Epithelial cell of proximal tubule (primary cell): ENCODE results near the gene FRMD8. TPM values are rescaled to one million over a fixed set of nuclear protein-coding genes. Genes with fewer than 3 reads are reported as not detected.

Experiments
- DNase-seq: peaks from one replicate; pipeline ENCODE4 v3.0.0-alpha.2; 2011; ENCODE audit warnings: low read depth
- H3K4me3 ChIP-seq: 2 replicates; pipeline ENCODE4 v1.5.1; 2011; ENCODE audit warnings: low read depth, mild to moderate bottlenecking, low read length
- total RNA-seq: library from RNA; depleted of rRNA; stranded (reverse); fragments of >200 nt; gene quantifications from 2 replicates; pipeline ENCODE4 v1.2.3, GENCODE V29; 2015
- TF ChIP-seq, protein P1 (sequence below): conservative IDR thresholded peaks from 2 replicates; pipeline ENCODE4 v1.5.1; 2012; ENCODE audit warnings: low read depth, mild to moderate bottlenecking, low read length

The FRMD8 gene
- total RNA-seq, 1 donor from 2014 or later = 43.5 TPM

DNA sequence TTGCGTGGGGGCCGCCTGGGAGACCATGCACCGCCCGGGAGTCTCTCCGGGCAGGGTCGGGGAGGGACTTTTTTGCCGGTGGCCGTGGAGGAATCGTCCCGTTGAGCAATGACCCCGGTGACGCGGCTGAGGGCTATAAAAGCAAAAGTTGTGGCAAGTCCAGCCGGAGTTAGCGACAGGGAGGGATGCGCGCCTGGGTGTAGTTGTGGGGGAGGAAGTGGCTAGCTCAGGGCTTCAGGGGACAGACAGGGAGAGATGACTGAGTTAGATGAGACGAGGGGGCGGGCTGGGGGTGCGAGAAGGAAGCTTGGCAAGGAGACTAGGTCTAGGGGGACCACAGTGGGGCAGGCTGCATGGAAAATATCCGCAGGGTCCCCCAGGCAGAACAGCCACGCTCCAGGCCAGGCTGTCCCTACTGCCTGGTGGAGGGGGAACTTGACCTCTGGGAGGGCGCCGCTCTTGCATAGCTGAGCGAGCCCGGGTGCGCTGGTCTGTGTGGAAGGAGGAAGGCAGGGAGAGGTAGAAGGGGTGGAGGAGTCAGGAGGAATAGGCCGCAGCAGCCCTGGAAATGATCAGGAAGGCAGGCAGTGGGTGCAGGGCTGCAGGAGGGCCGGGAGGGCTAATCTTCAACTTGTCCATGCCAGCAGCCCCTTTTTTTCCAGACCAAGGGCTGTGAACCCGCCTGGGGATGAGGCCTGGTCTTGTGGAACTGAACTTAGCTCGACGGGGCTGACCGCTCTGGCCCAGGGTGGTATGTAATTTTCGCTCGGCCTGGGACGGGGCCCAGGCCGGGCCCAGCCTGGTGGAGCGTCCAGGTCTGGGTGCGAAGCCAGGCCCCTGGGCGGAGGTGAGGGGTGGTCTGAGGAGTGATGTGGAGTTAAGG is 36.4 kb downstream of the FRMD8 start, which contains the start of gene NEAT1:
TSS of gene NEAT1 (plus strand) at position 166 of the 883 bp plus-strand sequence.
- TF ChIP-seq, protein P1, sequence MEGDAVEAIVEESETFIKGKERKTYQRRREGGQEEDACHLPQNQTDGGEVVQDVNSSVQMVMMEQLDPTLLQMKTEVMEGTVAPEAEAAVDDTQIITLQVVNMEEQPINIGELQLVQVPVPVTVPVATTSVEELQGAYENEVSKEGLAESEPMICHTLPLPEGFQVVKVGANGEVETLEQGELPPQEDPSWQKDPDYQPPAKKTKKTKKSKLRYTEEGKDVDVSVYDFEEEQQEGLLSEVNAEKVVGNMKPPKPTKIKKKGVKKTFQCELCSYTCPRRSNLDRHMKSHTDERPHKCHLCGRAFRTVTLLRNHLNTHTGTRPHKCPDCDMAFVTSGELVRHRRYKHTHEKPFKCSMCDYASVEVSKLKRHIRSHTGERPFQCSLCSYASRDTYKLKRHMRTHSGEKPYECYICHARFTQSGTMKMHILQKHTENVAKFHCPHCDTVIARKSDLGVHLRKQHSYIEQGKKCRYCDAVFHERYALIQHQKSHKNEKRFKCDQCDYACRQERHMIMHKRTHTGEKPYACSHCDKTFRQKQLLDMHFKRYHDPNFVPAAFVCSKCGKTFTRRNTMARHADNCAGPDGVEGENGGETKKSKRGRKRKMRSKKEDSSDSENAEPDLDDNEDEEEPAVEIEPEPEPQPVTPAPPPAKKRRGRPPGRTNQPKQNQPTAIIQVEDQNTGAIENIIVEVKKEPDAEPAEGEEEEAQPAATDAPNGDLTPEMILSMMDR = no peak
- DNase-seq = no peak
- peak within 1 kb of the TSS; percentile 85 for H3K4me3 ChIP-seq

DNA sequence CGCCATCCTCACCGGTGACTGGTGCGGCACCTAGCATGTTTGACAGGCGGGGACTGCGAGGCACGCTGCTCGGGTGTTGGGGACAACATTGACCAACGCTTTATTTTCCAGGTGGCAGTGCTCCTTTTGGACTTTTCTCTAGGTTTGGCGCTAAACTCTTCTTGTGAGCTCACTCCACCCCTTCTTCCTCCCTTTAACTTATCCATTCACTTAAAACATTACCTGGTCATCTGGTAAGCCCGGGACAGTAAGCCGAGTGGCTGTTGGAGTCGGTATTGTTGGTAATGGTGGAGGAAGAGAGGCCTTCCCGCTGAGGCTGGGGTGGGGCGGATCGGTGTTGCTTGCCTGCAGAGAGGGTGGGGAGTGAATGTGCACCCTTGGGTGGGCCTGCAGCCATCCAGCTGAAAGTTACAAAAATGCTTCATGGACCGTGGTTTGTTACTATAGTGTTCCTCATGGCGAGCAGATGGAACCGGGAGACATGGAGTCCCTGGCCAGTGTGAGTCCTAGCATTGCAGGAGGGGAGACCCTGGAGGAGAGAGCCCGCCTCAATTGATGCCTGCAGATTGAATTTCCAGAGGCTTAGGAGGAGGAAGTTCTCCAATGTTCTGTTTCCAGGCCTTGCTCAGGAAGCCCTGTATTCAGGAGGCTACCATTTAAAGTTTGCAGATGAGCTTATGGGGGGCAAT is 37.2 kb downstream of the FRMD8 start:
- no peak for DNase-seq
- TF ChIP-seq, protein P1 = no peak
- peak overlapping the region; percentile 85 for H3K4me3 ChIP-seq

DNA sequence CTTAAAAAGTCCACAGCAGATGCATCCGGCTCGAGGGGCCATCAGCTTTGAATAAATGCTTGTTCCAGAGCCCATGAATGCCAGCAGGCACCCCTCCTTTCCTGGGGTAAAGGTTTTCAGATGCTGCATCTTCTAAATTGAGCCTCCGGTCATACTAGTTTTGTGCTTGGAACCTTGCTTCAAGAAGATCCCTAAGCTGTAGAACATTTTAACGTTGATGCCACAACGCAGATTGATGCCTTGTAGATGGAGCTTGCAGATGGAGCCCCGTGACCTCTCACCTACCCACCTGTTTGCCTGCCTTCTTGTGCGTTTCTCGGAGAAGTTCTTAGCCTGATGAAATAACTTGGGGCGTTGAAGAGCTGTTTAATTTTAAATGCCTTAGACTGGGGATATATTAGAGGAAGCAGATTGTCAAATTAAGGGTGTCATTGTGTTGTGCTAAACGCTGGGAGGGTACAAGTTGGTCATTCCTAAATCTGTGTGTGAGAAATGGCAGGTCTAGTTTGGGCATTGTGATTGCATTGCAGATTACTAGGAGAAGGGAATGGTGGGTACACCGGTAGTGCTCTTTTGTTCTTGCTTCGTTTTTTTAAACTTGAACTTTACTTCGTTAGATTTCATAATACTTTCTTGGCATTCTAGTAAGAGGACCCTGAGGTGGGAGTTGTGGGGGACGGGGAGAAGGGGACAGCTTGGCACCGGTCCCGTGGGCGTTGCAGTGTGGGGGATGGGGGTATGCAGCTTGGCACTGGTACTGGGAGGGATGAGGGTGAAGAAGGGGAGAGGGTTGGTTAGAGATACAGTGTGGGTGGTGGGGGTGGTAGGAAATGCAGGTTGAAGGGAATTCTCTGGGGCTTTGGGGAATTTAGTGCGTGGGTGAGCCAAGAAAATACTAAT is 38.0 kb downstream of the FRMD8 start:
- no peak for DNase-seq
- TF ChIP-seq, protein P1 = no peak
- peak overlapping the region; percentile 85 for H3K4me3 ChIP-seq

DNA sequence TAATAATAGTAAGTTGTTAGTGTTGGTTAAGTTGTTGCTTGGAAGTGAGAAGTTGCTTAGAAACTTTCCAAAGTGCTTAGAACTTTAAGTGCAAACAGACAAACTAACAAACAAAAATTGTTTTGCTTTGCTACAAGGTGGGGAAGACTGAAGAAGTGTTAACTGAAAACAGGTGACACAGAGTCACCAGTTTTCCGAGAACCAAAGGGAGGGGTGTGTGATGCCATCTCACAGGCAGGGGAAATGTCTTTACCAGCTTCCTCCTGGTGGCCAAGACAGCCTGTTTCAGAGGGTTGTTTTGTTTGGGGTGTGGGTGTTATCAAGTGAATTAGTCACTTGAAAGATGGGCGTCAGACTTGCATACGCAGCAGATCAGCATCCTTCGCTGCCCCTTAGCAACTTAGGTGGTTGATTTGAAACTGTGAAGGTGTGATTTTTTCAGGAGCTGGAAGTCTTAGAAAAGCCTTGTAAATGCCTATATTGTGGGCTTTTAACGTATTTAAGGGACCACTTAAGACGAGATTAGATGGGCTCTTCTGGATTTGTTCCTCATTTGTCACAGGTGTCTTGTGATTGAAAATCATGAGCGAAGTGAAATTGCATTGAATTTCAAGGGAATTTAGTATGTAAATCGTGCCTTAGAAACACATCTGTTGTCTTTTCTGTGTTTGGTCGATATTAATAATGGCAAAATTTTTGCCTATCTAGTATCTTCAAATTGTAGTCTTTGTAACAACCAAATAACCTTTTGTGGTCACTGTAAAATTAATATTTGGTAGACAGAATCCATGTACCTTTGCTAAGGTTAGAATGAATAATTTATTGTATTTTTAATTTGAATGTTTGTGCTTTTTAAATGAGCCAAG is 38.9 kb downstream of the FRMD8 start:
- H3K4me3 ChIP-seq = peak overlapping the region; percentile 85
- TF ChIP-seq, protein P1 = no peak
- DNase-seq = no peak

DNA sequence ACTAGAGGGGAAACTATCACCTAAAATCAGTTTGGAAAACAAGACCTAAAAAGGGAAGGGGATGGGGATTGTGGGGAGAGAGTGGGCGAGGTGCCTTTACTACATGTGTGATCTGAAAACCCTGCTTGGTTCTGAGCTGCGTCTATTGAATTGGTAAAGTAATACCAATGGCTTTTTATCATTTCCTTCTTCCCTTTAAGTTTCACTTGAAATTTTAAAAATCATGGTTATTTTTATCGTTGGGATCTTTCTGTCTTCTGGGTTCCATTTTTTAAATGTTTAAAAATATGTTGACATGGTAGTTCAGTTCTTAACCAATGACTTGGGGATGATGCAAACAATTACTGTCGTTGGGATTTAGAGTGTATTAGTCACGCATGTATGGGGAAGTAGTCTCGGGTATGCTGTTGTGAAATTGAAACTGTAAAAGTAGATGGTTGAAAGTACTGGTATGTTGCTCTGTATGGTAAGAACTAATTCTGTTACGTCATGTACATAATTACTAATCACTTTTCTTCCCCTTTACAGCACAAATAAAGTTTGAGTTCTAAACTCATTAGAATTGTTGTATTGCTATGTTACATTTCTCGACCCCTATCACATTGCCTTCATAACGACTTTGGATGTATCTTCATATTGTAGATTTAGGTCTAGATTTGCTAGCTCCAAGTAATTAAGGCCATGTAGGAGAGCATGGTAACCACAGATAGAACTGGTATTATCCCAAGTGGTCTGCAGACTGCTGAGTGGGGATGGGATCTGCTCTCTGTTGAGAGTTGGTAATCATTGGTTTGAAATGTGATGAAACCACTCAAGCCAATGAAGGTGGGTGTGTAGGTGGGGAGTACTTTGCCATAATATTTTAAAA is 39.8 kb downstream of the FRMD8 start:
- peak overlapping the region; percentile 85 for H3K4me3 ChIP-seq
- TF ChIP-seq, protein P1 = no peak
- DNase-seq = peak; percentile 59
